ENCODE measurements around the gene IPO13.

- TF ChIP-seq CTCF (IDR thresholded peaks at IDR 0.05; ENCODE audit: insufficient read depth, low read length, poor library complexity, severe bottlenecking), result no peak
- TF ChIP-seq EZH2phosphoT487 (conservative IDR thresholded peaks at IDR 0.05; ENCODE audit: low read length), result no peak
Observed at GRCh38 chr1:43998000-43998378, 51.2 kb downstream of the IPO13 start.

All from SU-DHL-6 (cell line).